HG03135 (cell line): ENCODE results near the gene REEP6.
"Not testable (repeated sequence)": the region's sequence is repeated elsewhere in the genome, so short reads cannot be mapped to it uniquely, and the experiment has no call there.

Experiments
- ATAC-seq: cut with Tn5 transposase; IDR thresholded peaks from one replicate; pipeline ENCODE4 v1.9.1; 2021; ENCODE audit warnings: mild to moderate bottlenecking, moderate library complexity; ENCODE audit not compliant: unreplicated experiment

Gene REEP6

DNA sequence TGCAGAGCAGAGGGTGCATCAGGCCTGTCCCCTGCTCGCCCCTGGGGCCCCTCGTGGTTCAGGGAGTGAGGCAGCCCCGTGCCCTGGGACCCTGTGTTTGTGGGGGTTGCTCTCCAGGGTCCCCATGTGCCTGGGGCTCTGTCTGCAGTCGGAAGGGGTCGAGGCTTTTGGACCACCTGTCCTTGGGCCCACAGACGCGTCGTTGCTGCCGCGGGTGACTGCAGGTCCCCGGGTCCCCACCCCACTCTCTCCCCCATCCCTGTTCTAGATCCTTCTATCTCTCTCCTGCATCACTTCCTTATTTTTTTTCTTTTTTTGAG lies 2.7 kb upstream of the REEP6 start:
- ATAC-seq: no peak

DNA sequence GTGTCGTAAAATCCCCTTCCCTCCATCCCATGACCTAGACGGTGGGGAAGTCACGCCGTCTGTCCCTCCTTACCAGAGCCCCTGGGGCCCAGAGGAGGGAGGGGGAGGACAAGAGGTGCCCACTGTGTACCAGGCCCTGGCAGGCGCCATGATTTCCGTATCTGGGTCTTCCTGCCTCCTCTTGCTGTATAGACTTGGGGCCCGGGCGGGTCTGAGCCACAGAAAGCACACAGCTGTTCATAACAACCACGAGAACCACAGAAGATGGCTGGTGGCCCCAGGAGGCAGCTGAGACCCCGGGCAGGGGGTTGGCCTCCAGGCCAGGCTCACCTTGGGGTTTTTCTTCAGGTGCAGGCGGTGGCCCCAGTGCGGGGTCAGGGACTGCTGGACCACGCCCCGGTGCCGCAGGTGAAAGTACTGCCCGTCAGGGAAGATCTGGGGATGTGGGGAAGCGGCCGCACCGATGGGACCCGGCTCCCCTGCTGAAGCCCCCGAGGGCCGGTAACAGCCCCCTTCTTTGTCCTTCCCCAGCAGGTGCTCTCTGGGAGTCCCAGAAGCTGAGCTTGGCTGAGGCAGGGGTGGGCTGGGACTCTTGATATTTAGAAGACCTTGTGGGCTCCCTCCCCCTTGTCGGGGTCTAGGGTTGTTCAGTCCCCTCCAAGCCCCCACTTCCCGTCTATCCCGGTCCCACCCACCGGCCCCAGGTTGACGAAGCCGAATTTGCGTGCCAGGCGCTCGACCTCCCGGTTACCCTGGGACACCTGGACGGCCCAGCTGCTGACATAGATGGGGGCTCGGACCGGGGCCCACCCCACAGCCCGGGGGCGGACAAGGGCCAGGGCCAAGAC lies 1.3 kb upstream of the REEP6 start:
- peak; percentile 2 for ATAC-seq

DNA sequence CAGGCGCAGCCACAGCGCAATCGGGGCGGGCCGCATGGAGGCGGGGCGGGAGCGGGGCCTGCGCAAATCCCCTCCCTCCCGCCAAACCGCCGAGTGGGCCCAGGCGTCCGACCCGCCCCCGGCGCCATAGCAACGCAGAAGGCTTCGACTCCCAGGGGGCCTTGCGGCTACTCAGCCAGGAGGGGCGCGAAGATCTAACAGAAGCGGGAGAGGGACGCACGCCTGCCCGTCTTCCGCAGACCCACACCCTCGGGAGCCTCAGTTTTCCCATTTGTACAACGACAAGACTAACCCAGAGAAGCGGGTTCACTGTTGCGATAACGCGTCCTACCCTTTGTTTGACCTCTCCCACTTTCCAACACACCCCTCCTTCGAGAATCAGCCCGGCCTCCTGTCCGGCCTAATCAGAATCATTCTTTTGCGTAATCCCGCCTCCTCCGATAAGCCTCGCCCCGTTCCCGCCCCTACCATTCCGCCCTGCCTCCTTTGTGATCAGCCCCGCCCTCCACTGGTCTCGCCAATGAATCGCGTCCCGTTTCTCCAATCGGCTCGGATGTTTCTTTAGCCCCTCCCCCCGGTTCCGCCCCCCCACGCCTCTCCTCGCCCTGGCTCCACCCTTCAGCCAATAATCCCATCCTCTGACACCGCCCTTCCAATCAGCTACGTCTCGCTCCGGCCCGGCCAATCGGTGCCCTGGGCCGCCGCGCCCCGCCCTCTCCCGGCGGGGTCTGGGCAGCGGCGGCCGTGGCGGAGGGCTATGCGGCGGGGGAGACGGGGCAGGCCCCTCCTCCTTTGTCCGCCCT lies 469 bp upstream of the REEP6 start, which contains the start of gene PCSK4:
Gene PCSK4 (minus strand): TSS at position 40 of the 803 bp plus-strand sequence. CDS start 4 bp downstream, at position 36.
- peak; percentile 72 for ATAC-seq

DNA sequence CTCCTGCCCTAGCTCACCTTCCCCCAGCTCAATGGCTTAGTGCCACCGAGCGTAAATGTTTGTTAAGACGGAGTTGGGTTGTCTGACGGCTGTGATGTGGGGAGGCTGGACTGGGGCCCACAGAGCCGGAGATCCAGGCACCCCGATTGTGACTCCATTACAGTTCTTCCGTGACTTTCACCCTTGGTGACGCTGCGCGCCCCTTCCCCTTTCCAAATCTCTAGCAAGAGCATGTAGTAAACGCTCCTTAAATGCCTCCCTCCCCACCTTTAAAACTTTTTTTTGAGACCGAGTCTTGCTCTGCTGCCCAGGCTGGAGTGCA lies 829 bp downstream of the REEP6 start:
- no peak for ATAC-seq

DNA sequence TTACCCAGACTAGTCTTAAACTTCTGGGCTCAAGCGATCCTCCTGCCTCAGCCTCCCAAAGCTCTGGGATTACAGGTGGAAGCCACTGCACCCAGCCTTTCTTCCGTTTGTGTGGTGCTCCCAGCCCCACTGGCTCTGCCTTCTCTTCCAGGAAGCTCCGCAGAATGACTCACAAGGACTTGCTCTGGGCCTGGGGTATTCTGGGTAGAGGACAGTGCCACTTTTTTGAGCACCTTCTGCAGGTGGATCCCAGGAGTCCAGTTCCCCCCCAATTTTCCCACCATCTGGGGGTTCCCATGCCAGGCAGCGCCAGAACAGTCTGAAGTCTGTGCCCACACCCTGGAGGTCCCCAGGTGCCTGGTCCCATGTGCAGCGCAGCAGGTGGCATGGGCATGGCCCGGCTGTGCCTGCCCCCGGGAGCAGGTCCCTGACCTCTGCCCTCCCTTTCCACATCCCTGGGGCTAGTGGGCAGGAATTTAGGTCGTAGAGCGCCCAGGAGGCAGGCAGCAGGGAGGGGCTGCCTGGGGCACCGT lies 1.6 kb downstream of the REEP6 start:
- ATAC-seq: no peak

DNA sequence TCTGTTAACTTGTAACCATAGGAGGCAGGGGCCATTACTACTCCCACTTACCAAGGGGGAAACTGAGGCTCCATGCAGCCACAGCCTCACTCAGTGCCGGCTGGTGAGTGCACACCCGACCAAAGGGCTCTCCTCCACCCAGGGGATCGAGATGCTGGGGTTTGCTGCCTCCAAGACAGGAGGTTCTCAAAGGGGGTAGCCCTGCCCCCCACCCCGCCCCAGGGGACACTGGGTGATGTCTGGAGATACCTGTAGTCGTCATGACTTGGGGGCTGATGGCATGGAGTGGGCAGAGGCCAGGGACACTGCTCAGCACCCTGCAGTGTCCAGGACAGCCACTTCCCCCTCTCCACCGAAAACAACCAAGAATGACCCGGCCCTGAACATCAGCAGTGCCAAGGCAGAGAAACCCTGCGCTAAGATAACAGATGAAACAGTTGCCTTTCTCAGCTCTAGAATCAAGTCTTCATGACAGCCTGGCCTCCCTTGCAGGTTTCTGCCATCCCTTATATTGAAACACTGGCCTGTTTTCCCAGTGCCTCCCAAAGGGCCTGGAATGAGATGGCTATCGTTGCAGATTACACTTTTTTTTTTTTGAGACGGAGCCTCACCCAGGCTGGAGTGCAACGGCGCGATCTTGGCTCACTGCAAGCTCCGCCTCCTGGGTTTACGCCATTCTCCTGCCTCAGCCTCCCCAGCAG lies 3.3 kb downstream of the REEP6 start:
- no peak for ATAC-seq

DNA sequence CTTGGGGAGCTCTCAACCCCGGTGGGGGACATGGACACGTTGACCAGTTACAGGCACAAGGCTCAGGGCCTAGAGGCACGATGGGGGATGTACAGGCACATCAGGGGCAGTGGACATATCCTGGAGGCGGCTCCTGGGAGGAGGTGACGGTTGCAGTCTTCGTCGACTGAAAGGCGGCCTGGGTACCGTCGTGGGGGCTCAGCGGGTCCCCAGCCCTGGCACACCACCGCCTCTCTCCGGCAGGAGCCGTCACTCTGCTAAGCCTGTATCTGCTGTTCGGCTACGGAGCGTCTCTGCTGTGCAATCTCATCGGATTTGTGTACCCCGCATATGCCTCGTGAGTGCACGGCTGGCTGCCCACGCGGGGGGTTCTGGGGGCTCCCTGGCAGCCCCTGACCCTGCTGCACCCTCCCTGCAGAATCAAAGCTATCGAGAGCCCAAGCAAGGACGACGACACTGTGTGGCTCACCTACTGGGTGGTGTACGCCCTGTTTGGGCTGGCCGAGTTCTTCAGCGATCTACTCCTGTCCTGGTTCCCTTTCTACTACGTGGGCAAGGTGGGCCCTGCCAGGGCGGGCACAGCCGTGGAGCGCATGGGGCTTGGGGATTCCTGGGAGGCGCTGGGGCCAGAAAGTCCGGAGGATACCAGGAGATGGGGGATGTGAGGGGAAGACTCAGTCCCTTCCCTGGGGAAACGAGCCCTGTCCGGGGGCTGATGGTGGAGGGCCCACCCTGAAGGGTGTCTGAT lies 4.2 kb downstream of the REEP6 start:
- no peak for ATAC-seq

DNA sequence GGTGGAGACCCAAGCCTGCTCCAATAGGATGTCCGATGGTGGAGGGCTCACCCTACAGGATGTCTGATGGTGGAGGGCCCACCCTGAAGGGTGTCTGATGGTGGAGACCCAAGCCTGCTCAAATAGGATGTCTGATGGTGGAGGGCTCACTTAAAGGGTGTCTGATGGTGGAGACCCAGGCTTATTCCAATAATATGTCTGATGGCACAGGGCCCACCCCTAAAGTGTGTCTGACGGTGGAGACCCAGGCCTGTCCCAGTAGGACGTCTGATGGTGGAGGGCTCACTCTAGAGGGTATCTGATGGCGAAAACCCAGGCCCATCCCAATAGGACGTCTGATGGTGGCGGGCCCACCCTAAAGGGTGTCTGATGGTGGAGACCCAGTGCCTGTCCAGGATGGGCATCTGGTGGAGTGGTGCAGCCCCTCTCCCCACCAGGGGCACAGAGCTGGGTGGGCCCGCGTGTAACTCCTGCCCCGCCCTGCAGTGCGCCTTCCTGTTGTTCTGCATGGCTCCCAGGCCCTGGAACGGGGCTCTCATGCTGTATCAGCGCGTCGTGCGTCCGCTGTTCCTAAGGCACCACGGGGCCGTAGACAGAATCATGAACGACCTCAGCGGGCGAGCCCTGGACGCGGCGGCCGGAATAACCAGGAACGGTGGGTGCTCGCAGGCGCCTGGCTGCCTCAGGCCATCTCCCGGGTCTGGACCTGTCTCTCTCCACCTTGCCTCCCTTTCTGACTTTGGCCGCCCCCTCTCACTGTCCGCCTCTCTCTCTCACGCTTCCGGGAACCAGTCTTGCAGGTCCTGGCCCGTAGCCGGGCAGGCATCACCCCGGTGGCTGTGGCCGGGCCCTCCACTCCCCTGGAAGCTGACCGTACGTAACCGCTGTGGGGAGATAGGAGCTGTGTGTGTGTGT lies 5.1 kb downstream of the REEP6 start:
- no peak for ATAC-seq

DNA sequence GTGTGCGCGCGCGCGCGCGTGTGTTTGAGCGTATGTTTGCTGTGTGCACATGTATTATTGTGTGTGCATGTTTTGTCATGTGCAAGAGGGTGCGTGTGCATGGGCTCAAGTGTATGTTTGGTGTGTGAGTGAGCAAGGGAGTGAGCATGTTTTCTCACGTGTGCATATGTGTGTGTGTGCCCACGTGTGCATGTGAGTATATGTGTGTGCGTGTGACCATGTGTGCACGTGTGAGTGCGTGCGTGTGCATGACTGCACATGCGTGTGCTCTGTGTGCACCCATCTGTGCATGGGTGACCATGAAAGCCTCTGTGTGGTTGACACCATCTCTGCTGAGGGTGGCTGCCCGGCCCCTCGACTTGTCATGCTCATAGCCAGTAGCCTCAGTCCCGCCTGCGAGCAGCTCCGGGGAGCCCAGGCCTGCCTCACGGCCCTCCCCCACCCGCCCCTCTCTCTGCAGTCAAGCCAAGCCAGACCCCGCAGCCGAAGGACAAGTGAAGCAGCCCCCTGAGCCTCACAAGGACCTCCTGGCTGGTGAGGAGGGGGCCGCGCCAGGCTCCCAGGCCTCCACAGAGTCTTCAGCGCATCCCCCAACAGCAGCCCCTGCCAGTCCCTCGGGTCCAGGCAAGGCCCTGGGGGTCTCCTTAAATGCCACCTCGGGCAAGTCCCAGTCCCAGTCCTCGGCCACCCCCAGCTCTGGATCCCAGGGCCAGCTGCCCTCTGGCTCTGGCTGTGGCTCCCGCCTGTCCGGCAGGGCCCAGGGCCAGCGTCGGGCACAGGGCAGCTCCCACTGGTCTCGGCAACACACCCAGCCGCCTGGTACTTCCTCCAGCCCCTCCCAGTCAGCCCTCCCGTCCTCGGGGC lies 6.0 kb downstream of the REEP6 start:
- ATAC-seq: no peak

DNA sequence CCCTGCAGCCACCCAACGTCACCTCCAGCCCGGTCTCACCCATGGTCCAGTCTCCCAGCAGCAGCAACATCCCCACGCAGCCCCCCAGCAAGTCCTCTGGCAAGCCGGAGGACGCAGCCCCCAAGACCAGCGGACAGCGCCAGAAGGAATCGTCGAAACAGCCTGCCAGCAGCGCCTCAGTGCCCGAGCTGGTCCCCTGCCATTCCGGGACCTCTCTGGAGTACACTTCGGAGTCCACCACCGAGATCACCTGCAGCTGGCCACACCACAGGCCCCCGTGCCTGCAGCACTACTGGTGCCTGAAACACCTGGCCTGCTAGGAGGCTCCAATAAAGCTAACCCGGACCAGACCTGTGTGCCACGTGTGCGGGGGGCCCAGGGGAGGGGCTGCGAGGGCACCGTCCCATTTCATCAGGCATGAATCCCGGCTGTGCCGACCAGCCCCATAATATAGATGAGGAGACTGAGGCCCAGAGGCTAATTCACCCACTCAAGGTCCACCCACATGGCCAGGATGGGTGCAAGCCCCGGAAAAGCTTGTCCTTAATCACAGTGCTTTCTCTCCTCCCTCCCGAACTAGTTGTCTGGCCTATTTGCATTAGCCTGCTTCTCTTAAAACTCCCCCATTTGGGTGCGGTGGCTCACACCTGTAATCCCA lies 6.7 kb downstream of the REEP6 start:
- no peak for ATAC-seq

DNA sequence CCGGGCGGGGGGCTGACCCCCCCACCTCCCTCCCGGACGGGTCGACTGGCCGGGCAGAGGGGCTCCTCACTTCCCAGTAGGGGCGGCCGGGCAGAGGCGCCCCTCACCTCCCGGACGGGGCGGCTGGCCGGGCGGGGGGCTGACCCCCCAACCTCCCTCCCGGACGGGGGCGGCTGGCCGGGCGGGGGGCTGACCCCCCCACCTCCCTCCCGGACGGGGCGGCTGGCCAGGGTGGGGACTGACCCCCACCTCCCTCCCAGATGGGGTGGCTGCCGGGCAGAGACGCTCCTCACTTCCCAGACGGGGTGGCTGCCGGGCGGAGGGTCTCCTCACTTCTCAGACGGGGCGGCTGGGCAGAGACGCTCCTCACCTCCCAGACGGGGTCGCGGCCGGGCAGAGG lies 8.2 kb downstream of the REEP6 start:
- ATAC-seq: not testable (repeated sequence)

DNA sequence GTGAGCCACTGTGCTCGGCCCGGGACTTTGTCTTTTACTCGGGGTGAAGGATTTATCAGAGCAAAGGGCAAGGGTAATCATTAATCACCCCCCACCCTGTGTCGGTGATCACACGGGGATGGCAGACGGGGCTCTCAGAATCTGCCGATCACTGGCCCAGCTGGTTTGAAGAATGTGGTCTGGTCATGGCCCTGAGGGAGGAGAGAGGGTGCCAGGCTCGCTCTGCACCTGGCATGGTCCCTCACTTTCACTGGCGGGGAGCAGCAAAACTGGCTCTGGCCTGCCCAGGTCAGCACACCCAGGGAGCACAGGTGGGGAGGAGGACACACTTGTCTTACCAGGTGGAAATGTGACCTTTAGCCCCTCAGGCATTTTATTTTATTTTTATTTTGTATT lies 10.2 kb downstream of the REEP6 start:
- ATAC-seq: no peak

DNA sequence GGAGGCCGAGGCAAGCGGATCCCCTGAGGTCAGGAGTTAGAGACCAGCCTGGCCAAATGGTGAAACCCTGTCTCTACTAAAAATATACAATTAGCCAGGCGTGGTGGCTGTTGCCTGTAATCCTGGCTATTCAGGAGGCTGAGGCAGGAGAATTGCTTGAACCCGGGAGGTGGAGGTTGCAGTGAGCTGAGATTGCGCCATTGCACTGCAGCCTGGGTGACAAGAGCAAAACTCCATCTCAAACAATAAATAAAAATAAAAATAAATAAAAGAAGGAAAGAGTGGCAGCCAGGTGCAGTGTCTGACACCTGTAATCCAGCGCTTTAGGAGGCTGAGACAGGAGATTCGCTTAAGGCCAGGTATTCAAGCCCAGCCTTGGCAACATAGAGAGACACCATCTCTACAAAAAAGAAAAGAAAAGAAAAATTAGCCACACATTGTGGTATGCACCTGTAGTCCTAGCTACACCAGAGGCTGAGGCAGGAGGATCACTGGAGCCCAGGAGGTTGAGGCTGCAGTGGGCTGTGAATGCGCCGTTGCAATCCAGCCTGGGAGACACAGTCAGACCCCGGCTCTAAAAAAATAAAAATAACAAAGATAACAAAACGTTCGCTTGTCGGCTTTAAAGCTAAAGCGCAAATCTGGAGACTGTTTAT lies 11.6 kb downstream of the REEP6 start:
- ATAC-seq: no peak

DNA sequence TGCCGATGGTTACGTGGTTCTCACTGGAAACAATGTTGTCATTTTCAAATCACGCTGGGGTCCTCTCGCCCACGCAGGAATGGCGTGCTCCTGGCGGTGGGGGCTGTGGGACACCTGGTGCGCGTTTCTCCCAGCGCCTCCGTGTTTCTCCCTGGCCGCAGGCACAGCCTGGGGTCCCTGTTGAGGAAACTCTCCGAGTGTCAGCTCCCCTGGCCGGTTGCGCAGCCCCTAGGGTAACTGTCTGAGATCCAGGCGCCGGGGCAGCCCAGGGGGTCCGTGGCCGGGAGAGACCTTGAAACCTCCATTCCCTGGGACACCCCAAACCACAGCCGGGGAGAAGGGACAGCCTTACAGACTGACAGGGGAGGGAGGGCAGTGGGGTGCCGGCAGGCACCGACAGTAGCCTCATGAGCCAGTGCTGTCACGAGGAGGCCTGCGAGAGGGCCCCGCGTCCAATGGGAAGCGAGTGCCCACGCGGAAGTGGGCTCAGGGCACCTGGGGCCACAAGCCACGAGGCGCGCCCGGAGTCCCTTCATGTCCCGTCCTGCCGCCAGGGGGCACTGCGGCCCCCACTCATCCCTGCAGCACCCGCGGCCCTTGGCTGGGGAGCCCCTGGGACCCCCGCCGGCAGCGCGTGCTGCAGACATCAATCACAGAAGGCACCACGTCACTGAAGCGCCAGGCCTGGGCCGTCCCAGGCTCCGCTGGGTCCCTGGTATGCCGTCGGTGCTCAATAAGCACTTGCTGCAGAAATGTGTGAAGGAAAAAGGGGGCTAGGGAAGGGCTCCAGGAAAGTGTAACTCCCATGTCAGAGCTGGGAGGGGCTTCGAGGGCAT lies 12.3 kb downstream of the REEP6 start:
- no peak for ATAC-seq

DNA sequence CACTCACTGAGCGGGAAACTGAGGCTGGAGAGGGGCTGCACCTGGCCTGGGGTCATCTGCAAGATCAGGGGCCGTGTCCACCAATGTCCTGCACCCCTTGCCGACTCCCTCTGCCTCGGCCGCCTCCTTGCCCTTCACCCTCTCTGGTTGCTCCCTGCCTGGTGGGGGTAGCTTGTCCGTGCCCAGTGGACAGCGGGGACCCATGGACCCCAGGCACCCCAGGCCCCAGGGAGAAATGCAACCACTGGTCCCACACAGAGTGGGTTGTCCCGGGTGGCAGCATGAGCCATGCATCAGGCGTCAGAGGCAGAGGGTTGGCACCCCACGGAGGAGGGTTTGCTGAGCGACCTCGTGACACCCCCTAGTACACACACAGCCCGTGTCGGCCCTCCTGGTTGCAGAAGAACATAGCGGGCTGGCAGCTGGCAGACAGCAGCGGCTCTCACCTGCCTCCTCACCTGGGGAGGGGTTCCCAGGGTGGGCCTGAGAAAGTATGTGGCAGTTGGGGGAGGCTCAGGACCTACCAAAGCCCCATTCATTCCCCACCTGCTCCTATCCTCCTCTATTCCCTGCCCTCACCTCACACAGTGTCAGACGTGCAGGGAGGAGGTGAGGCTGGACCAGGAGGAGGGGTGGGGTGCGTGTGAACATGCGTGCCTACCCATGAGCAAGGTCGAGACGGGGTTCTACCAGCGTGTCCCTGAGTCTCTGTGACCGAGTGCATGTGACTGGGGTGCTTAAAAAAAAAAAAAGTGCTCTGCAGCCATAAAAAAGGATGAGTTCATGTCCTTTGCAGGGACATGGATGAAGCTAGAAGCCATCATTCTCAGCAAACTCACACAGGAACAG lies 13.2 kb downstream of the REEP6 start:
- no peak for ATAC-seq

DNA sequence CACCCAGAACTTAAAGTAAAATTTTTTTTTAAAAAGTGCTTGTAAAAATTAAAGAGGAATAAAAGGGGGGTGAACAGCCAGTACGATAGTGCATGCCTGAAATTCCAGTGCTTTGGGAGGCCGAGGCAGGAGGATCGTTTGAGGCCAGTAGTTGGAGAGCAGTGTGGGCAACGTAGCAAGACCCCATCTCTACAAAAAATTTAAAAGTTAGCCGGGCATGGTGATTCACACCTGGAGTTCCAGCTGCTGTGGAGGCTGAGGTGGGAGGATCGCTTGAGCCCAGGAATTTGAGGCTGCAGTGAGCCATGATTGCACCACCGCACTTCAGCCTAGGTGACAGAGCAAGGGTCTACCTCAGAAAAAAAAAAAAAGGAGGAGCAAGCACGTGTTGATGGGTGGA lies 14.0 kb downstream of the REEP6 start:
- no peak for ATAC-seq
